ENCODE data around the gene PRKAG1.

Gene PRKAG1

GRCh38 chr12:49031573-49032161, 13.1 kb upstream of the PRKAG1 start:
- in situ Hi-C loops (cut with HindIII; ENCODE audit: low pct_ligation_motif_present, low sequenced_read_pairs), result no loop called here
- DNase-seq, result no peak
- H3K27me3 ChIP-seq (replicated peaks), result no peaks in the 10 kb centered on the region
- no peak overlapping the region for H3K4me3 ChIP-seq (ENCODE audit: low read depth, low read length)
- TF ChIP-seq, protein P1, sequence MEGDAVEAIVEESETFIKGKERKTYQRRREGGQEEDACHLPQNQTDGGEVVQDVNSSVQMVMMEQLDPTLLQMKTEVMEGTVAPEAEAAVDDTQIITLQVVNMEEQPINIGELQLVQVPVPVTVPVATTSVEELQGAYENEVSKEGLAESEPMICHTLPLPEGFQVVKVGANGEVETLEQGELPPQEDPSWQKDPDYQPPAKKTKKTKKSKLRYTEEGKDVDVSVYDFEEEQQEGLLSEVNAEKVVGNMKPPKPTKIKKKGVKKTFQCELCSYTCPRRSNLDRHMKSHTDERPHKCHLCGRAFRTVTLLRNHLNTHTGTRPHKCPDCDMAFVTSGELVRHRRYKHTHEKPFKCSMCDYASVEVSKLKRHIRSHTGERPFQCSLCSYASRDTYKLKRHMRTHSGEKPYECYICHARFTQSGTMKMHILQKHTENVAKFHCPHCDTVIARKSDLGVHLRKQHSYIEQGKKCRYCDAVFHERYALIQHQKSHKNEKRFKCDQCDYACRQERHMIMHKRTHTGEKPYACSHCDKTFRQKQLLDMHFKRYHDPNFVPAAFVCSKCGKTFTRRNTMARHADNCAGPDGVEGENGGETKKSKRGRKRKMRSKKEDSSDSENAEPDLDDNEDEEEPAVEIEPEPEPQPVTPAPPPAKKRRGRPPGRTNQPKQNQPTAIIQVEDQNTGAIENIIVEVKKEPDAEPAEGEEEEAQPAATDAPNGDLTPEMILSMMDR (IDR thresholded peaks at IDR 0.05; ENCODE audit: low read depth, low read length, missing control alignments), result no peak
- H3K27ac ChIP-seq, result no peak overlapping the region
- H3K36me3 ChIP-seq (replicated peaks), result peaks cover 81% of the 10 kb centered on the region

GRCh38 chr12:49030714-49031572, 12.4 kb upstream of the PRKAG1 start:
- in situ Hi-C loops (cut with HindIII; ENCODE audit: low pct_ligation_motif_present, low sequenced_read_pairs), result no loop called here
- Histone ChIP-seq H3K27ac (no peak overlapping the region), H3K36me3 (replicated peaks) (peaks cover 83% of the 10 kb centered on the region), H3K4me3 (ENCODE audit: low read depth, low read length) (no peak overlapping the region), H3K27me3 (replicated peaks) (no peaks in the 10 kb centered on the region)
- no peak for DNase-seq
- TF ChIP-seq, protein P1 (IDR thresholded peaks at IDR 0.05; ENCODE audit: low read depth, low read length, missing control alignments), result no peak

GRCh38 chr12:49030119-49030518, 11.5 kb upstream of the PRKAG1 start:
- Histone ChIP-seq H3K27me3 (replicated peaks) (no peaks in the 10 kb centered on the region), H3K27ac (no peak overlapping the region), H3K4me3 (ENCODE audit: low read depth, low read length) (no peak overlapping the region), H3K36me3 (replicated peaks) (peaks cover 77% of the 10 kb centered on the region)
- in situ Hi-C loops (cut with HindIII; ENCODE audit: low pct_ligation_motif_present, low sequenced_read_pairs), result no loop called here
- no peak for DNase-seq
- TF ChIP-seq, protein P1 (IDR thresholded peaks at IDR 0.05; ENCODE audit: low read depth, low read length, missing control alignments), result no peak

GRCh38 chr12:49028666-49029275, 10.2 kb upstream of the PRKAG1 start:
- Histone ChIP-seq H3K36me3 (replicated peaks) (peaks cover 74% of the 10 kb centered on the region), H3K27me3 (replicated peaks) (no peaks in the 10 kb centered on the region), H3K4me3 (ENCODE audit: low read depth, low read length) (no peak overlapping the region), H3K27ac (no peak overlapping the region)
- in situ Hi-C loops (cut with HindIII; ENCODE audit: low pct_ligation_motif_present, low sequenced_read_pairs), result no loop called here
- TF ChIP-seq, protein P1 (IDR thresholded peaks at IDR 0.05; ENCODE audit: low read depth, low read length, missing control alignments), result no peak
- no peak for DNase-seq

DNA sequence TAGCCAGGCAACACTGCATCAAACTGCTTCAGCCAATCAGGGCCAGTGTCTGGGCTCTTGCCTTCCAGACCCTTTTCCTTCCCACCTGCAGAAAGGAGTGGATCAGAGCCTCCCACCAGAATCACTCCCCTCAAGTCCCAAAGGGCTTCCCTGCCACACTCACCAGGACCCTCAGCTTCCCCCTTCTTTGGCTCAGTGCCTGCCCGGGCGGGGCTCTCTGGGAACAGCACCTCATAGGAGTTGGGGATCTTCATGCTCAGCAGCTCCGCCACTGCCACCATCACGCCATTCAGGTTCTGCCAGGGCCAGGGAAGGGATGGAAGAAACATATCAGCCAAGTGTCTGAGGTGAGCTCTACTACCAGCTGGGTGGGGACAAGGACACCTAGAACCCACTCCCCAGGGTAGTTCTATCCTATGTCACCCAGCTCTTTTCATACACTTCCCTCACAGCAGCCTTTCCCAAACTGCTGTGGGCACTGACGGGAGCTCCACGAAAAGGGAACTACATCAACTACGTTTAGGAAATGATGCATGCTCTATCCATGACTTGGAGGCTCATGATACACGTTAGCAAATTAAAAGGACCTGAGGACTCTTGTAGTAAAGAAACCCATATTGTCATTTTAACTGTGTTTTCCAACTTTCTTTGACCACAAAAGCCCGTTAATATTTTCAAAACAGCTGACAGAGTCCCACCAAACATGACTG, 9.4 kb upstream of the PRKAG1 start:
- TF ChIP-seq, protein P1 (IDR thresholded peaks at IDR 0.05; ENCODE audit: low read depth, low read length, missing control alignments), result no peak
- H3K4me3 ChIP-seq (ENCODE audit: low read depth, low read length), result no peak overlapping the region
- H3K36me3 ChIP-seq (replicated peaks), result peaks cover 74% of the 10 kb centered on the region
- no peaks in the 10 kb centered on the region for H3K27me3 ChIP-seq (replicated peaks)
- in situ Hi-C loops (cut with HindIII; ENCODE audit: low pct_ligation_motif_present, low sequenced_read_pairs), result no loop called here
- no peak for DNase-seq
- no peak overlapping the region for H3K27ac ChIP-seq
